BE2C (cell line): ENCODE measurements around the gene DACT1.

ENCODE experiments used
- DNase-seq: peaks from one replicate; pipeline ENCODE4 v3.0.0-alpha.2; 2020
- H3K27me3 ChIP-seq: fragments of 250-450 bp; sonication (Bioruptor Pico); 2 replicates; pipeline ENCODE4 v1.5.1; 2020; ENCODE audit warnings: mild to moderate bottlenecking
- H3K36me3 ChIP-seq: fragments of 250-450 bp; sonication (Bioruptor Pico); 2 replicates; pipeline ENCODE4 v1.5.1; 2020; ENCODE audit warnings: mild to moderate bottlenecking
- H3K4me1 ChIP-seq: fragments of 250-450 bp; sonication (Bioruptor Pico); 2 replicates; pipeline ENCODE4 v1.5.1; 2020
- H3K4me3 ChIP-seq: 2 replicates; pipeline ENCODE4 v1.5.1; 2011; ENCODE audit warnings: low read depth, low read length
- H3K9me3 ChIP-seq: fragments of 250-450 bp; sonication (Bioruptor Pico); 2 replicates; pipeline ENCODE4 v1.5.1; 2020
- TF ChIP-seq, protein P1 (sequence below): IDR thresholded peaks from 2 replicates; pipeline ENCODE4 v1.5.1; 2012; ENCODE audit warnings: mild to moderate bottlenecking, low read depth, low read length

The DACT1 gene

DNA sequence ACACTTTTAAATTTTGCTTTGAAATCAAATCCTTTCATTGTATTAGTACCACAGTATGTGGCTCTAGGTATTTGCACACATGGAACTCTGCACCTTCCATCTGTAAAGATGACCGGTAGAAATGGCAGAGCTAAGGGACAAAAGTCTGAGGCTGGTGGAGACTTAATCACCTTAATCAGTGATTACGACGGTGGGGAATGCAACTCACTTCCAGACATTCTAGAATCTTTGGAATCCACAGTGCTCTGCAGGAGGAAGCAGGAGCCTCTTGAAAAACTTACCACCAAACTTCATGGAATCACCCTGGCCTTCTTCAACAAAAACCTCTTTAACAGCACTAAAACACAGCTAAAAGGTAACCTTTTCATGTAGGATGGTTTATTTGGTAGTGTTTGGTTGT lies 3.9 kb upstream of the DACT1 start:
- no peak overlapping the region for H3K4me3 ChIP-seq
- no peaks in the 10 kb centered on the region for H3K36me3 ChIP-seq
- DNase-seq: no peak
- no peaks in the 10 kb centered on the region for H3K4me1 ChIP-seq
- H3K27me3 ChIP-seq: peaks cover 43% of the 10 kb centered on the region
- TF ChIP-seq, protein P1, sequence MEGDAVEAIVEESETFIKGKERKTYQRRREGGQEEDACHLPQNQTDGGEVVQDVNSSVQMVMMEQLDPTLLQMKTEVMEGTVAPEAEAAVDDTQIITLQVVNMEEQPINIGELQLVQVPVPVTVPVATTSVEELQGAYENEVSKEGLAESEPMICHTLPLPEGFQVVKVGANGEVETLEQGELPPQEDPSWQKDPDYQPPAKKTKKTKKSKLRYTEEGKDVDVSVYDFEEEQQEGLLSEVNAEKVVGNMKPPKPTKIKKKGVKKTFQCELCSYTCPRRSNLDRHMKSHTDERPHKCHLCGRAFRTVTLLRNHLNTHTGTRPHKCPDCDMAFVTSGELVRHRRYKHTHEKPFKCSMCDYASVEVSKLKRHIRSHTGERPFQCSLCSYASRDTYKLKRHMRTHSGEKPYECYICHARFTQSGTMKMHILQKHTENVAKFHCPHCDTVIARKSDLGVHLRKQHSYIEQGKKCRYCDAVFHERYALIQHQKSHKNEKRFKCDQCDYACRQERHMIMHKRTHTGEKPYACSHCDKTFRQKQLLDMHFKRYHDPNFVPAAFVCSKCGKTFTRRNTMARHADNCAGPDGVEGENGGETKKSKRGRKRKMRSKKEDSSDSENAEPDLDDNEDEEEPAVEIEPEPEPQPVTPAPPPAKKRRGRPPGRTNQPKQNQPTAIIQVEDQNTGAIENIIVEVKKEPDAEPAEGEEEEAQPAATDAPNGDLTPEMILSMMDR: no peak
- H3K9me3 ChIP-seq: no peaks in the 10 kb centered on the region; the same call in 1 of the 2 replicates

DNA sequence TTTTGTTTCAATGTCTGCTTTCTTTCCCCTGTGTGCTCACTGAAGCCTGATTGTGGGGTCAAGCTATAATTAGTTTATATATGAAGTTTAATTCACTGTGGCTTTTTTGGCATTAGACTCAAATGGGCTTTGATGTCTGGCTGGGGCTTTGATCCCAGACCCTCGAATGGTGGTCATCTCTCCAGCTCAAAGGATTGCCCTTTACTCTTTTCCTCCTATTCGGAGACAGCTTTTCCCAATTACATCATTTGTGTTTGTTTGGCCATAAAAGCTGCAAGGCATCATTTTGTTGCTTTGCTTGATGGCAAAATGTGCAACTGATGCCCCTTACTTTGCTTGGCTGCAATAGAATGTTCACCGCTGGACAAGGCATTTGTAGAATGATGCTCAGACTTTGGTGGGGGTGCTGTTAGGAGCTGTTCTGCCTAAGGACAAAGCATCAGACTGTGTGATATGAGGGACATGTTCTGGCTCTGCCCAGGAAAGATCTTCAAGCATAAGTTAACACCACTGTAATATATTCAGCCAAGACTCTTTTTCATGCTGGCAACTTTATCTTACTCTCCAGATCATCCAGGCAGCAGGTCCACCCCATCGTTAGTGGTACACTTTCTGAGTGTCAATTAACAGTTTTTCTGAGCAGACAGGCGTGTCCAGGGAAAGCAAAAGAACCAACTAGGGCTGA lies 3.2 kb upstream of the DACT1 start:
- Histone ChIP-seq H3K9me3 (no peaks in the 10 kb centered on the region), H3K4me1 (no peaks in the 10 kb centered on the region), H3K36me3 (no peaks in the 10 kb centered on the region), H3K4me3 (no peak overlapping the region), H3K27me3 (peaks cover 50% of the 10 kb centered on the region)
- no peak for DNase-seq
- TF ChIP-seq, protein P1: no peak

DNA sequence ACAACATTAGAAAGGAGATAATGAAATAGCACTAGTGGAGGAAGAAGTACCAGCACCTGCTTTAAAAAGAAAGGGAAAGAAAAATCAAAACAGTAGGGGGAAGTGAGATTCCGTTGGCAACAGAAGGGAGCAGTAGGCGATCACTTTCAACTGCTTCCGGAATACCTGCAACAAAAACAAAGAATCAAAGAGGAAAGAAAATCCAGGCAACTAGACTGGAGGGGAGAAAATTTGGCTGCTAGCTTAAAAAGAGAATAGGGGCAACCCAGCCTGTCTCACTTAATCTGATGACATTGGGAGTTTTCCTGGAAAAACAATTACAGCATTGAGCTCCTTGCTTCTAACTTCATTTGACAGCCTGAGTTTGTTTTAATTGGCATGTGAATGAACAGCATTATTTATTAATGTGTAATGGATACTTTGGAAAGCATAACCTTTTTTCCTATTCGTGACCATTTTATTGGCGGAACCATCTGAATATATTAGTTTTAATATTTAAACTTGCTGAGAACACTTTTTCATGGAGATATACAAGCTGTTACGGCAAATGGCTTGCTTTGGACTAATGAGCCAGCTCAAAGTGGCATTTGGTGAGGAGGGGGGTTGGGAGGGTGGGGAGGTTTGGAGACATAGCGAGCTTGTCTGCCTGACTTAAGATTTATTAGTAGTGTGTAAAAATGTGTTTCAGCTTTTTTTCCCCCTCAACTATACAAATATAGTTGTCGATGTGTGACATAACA lies 2.5 kb upstream of the DACT1 start:
- TF ChIP-seq, protein P1: no peak
- no peak for DNase-seq
- Histone ChIP-seq H3K36me3 (no peaks in the 10 kb centered on the region), H3K4me3 (no peak overlapping the region), H3K27me3 (peaks cover 55% of the 10 kb centered on the region), H3K9me3 (no peaks in the 10 kb centered on the region), H3K4me1 (no peaks in the 10 kb centered on the region)

DNA sequence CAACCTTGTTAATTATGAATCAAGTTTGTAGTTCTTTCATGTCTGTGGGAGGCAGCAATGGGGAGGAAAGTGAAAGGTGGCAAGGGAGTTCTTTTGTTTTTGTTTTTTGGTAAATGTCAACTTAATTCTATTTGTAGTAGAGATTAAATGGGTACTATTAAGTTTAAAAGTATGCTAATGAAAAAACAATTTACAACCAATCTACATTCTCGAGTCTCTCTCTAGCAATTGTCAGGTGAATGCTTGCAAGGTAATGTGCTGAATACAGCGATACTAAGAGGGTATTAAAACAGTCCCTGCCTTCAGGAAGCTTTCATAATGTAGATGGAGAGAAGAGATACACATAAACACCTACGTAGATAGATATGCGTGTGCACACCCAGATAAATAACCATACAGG lies 1.6 kb upstream of the DACT1 start:
- H3K36me3 ChIP-seq: no peaks in the 10 kb centered on the region
- DNase-seq: no peak
- no peak overlapping the region for H3K4me3 ChIP-seq
- peaks cover 58% of the 10 kb centered on the region for H3K27me3 ChIP-seq
- no peaks in the 10 kb centered on the region for H3K9me3 ChIP-seq
- no peaks in the 10 kb centered on the region for H3K4me1 ChIP-seq
- TF ChIP-seq, protein P1: no peak

DNA sequence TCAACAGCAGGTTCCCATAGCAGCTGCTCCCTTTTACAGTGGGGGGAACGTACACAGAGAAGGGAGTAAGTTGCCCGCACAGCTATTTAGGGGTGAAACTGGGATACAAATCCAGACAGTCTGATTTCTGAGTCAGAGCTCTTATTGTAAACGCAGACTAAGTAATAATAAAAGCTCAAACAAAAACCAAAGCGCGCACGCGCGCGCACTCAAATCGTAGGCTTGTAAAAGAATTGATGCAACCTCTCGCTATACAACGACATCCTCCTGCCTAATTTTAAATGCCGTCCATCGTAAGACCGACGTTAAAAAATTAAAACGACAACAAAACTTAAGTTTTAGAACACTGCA lies 747 bp upstream of the DACT1 start:
- Histone ChIP-seq H3K4me3 (peak overlapping the region; percentile 34), H3K4me1 (no peaks in the 10 kb centered on the region), H3K36me3 (no peaks in the 10 kb centered on the region), H3K27me3 (peaks cover 57% of the 10 kb centered on the region), H3K9me3 (no peaks in the 10 kb centered on the region)
- no peak for DNase-seq
- TF ChIP-seq, protein P1: no peak
